ELF-1 (cell line): ENCODE results near the gene KCNT1.

Source experiments
- DNase-seq: peaks from one replicate; pipeline ENCODE4 v3.0.0-alpha.2; 2016; ENCODE audit warnings: low read depth, low spot score

Gene KCNT1

DNA sequence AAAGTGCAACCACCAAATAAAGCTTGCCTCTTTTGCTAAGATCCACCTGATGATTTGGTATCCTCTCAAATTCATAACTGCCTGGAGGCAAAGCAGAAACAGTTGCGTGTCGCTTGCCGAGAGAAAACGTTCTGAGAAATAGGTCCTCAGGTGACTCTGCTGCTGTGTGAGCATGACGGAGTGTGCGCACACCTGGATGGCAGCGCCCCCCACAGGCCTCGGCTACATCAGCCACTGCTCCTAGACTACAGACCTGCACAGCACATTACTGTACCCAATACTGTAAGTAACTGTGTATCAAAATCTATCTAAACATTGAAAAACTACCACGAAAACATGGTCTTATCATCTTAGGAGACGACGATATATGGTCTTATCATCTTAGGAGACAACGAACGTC lies 117.9 kb downstream of the KCNT1 start:
- no peak for DNase-seq

DNA sequence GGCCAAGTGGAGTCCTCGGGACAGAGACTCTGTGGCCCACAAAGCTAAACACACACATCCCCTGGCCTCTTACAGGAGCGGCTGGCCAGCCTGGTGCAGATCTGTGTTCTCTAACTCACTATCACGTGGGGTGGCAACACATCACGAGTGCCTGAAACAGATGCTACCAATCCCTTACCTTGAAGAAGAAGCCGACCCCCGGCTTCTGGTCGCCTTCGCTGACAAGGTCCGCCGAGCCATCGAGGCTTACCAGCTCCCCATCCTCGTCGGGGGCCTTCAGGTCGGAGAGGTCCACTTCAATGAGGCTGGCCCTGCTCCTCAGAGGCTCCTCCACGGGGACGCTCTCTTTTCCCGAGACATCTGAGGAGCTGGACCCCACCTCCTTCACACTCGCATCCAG lies 118.7 kb downstream of the KCNT1 start:
- no peak for DNase-seq

DNA sequence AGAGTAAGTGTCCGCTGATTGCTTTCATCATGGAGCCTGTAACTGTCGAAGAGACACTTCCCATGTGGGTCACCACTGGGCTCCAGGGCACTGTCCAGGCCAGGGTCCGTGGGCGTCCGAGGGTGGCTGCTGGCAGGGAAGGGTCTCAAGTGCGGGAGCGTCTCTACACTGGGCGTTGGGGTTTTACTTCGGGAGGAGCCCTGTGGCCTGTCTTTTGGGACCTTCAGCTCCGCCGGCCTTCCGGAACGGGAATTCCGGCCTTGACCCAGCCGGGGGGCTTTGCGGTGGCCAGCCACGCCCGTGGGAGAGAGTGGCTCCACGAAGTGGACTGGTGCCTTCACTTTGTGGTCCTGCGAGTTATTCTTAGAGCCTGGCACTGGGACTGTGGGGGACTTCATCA lies 119.1 kb downstream of the KCNT1 start:
- DNase-seq, result no peak

GRCh38 chr9:135821733-135822373 lies 119.9 kb downstream of the KCNT1 start:
- no peak for DNase-seq

- no peak for DNase-seq
Measured at GRCh38 chr9:135822374-135822755, 120.4 kb downstream of the KCNT1 start.

- DNase-seq, result no peak
Measured at GRCh38 chr9:135823036-135823435, 121.1 kb downstream of the KCNT1 start.

GRCh38 chr9:135825435-135826187 lies 123.6 kb downstream of the KCNT1 start:
- no peak for DNase-seq

- DNase-seq, result no peak
Measured at GRCh38 chr9:135826188-135826545, 124.2 kb downstream of the KCNT1 start.

DNA sequence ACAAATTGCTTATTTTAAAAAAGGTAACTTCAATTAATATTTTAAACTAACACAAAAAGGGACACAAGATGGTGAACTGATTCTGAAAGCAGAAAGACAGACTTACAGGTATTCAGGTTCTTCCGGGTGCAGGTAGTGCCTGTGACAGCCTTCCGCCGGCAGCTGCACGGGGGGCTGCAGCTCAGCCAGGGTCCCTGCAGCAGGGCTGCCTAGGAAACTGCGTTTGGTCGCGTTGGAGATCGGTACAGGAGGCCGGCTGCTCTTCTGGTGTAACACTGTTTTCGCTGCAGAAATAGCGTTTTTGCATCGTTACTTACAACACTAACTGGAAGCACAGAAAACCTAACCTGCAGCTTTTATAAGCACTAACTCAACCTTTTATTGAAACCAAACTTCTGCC lies 125.3 kb downstream of the KCNT1 start:
- no peak for DNase-seq

GRCh38 chr9:135827866-135828580 lies 126.0 kb downstream of the KCNT1 start:
- DNase-seq, result no peak

GRCh38 chr9:135828656-135829055 lies 126.7 kb downstream of the KCNT1 start:
- DNase-seq, result no peak

GRCh38 chr9:135830496-135830895 lies 128.5 kb downstream of the KCNT1 start:
- no peak for DNase-seq

DNA sequence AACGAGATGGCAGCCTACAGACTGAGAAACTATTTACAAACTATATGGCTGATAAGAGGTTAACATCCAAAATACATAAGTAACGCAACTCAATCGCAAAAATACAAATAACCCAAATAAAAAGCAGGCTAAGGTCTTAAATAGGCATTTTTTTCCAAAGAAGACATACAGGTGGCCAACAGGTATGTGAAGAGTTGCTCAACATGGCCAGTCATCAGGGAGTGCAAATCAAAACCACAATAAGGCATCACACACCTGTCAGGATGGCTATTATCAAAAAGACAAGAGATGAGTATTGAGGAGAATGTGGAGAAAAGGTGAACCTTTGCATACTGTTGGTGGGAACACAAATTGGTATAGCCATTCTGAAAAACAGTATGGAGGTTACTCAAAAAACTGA lies 131.9 kb downstream of the KCNT1 start:
- no peak for DNase-seq

- DNase-seq, result no peak
Measured at GRCh38 chr9:135835131-135835530, 133.1 kb downstream of the KCNT1 start.

GRCh38 chr9:135839516-135839915 lies 137.5 kb downstream of the KCNT1 start:
- DNase-seq, result no peak

- no peak for DNase-seq
Measured at GRCh38 chr9:135840107-135840506, 138.1 kb downstream of the KCNT1 start.

- no peak for DNase-seq
Measured at GRCh38 chr9:135840539-135840938, 138.6 kb downstream of the KCNT1 start.
